Islet of Langerhans (tissue), 1 donor: ENCODE results near the gene NPTX1.
"Not testable (repeated sequence)": the region's sequence is repeated elsewhere in the genome, so short reads cannot be mapped to it uniquely, and the experiment has no call there.

ENCODE experiments used
- FAIRE-seq: peaks from one replicate; lab custom pipeline; 2011; peaks lifted over from hg19 to GRCh38; lab: Jason Lieb, UNC

NPTX1 gene

GRCh38 chr17:80475910-80476876 lies at the start of gene NPTX1:
TSS of gene NPTX1 (minus strand) at chr17:80476607. CDS start at chr17:80476446, 161 bp downstream.
- no peak for FAIRE-seq

DNA sequence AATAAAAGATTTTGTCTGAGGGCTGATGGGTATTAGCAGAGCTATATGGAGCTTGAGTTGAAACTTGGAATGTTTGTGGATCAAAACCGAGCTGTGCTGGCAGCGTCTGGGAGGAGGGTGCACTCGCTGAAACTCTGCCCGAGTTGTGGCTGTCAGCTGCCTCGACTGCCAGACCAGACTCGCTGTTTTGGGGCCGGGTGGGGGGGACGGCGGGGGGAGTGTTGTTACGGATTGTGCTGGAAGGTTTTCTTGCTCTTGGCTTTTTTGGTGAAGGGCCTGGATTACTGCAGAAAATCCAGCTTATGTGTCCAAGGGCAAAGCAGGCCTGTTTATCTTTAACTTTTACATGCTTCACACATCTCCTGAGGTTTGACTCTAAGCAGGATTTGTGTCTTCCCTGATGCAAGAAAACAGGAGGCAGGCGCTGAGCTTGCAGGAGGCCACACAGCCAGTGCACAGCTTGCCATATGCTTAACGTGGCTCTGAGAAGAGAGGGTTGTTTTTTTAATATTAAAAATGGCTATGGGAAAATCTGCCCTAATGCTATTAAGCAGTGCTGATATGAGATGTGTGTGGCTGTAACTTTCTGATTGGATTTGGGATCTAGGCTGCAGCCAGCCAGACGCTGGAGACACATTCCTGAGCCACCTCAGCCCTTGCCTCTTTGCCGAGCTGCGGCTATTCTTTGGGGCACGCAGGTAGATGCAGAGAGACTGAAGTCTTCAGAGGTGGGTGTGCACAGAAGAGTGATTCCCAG lies 47.7 kb upstream of the NPTX1 start:
- FAIRE-seq: no peak

DNA sequence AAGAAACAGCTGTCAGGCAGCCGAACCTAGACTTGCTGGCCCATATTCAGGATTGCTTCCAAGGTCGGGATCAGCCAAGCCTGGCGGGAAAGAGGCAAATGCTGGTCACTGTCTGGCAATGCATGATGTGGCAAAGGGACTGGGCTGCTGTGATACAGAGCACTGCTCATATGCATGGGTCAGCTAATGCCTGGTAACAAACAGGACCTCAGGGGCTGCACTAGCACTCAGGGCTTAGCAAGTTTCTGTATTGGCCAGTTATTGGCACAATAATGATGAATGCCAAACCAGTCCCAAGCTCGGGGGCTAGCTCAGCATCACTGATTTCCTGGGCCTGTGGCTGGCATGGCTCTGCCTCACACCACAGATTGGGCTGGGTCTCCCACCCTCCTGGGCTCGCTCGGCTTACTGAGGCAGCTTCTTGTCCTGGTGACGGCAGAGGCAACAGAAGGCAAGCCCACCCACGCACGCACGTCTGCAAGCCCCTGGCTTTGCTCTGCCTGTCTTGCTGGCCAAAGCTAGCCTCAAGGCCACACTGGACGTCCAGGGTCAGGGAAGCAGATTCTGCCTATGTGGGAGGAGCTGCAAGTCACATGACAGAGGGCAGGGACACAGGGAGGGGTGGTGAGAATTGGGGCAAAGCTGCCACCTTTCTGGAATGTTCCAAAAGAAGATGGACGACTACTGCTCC lies 46.8 kb upstream of the NPTX1 start:
- no peak for FAIRE-seq

- FAIRE-seq: no peak
These were observed 44.5 kb upstream of the NPTX1 start for GRCh38 chr17:80520810-80521455.

DNA sequence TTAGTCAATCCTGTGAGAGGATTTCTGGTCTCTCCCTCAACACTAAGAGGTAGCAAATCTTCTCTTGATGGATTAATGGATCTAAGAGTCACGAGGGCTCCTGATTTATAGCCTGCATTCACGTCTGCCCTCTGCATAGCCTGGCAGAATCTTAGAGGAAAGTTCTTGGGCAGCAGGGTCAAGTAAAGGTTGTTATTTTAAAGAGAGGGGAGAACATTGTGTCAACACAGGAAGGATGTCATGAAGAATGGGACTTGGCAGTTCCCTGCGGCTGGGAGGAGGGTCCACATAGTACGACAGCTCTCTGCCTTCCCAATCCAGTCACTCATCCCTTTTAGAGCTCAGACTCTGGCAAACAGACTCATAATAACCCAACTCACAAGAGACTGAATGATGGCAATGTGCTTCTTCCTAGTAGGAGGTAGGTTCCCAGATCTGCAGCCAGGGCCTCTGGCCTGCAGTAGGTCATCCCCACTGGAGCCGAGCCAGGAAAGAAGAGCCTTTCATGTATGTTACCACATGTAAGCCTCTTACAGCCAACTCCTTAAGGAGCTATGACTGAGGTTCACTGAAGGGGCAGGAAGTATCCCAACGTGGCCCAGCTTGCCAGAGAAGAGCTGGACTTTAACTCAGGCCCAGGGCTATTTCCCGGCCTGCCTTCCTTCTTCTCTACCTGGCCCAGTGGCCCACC lies 42.8 kb upstream of the NPTX1 start:
- no peak for FAIRE-seq

- FAIRE-seq: no peak
These were observed 42.0 kb upstream of the NPTX1 start for GRCh38 chr17:80518392-80518791.

GRCh38 chr17:80517641-80518040 lies 41.2 kb upstream of the NPTX1 start:
- FAIRE-seq: no peak

DNA sequence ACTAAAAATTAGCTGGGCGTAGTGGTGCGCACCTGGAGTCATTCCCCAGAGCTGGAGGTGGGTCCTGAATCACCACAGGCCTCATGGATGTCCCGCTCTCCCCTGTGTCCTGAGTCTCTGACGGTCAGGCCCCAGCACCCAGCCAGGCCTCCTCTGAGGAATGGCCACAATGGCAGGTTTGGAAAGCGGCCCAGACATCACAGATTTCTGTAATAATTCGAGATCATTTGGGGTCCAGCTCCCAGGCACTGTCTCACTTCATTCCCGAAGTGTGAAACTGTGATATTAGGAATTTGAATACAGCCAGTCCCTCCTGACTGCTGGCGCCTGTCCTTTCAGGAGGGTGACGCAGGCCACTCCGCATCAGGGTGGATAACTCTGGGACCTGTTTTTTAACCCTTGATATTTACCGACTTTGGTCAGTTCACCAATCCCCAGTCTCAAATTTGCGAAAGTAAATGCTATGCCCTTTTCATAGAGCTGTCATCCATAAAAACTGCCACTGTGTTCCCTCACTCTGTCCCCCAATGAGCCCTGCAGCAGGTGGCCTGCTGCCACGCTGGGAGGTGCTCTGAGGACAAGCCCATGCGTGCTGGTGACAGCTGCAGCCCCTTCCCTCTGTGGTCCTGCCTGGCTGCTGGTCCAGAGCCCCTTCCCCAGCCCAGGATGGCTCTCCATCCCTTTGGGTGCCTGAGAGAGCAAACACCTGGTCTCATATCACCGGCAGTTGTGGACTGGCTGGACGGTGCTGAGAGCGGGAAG lies 39.9 kb upstream of the NPTX1 start:
- no peak for FAIRE-seq

- no peak for FAIRE-seq
These were observed 37.5 kb upstream of the NPTX1 start for GRCh38 chr17:80513892-80514291.

- no peak for FAIRE-seq
These were observed 36.8 kb upstream of the NPTX1 start for GRCh38 chr17:80513201-80513600.

- no peak for FAIRE-seq
These were observed 35.8 kb upstream of the NPTX1 start for GRCh38 chr17:80512233-80512632.

- FAIRE-seq: no peak
These were observed 35.1 kb upstream of the NPTX1 start for GRCh38 chr17:80511222-80512180.

- FAIRE-seq: no peak
These were observed 34.4 kb upstream of the NPTX1 start for GRCh38 chr17:80510772-80511171.

DNA sequence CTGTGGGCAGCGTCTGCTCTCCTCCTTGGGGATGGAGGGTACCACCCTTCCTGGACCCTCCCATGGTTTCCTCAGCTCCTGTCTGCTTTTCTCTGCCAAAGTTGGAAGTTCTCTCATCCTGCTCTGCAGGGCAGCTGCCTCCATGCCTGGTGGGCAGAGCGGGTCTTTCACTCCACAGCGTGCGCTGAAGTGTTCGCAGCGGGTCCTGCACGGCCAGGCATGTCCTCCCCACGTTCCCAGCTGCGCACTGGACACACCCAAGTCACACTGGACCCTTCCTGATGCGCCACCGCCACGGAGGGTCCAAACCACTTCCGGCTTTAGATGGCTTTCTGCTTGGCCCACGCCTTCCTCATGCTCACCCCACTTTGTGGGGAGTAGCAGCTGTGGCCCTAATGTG lies 33.7 kb upstream of the NPTX1 start:
- no peak for FAIRE-seq

DNA sequence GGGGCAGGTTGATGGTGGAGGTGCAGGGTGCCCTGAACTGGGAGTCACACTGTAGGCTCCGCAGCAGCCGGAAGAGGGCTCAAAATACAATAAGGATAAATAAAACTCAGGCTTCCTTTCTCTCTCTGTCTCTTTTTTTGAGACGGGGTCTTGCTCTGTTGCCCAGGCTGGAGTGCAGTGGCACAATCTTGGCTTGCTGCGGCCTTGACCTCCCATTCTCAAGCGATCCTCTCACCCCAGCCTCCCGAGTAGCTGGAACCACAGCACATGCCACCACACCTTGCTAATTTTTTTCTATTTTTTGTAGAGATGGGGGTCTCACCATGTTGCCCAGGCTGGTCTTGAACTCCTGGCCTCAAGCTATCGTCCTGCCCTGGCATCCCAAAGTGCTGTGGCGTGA lies 32.9 kb upstream of the NPTX1 start:
- no peak for FAIRE-seq

DNA sequence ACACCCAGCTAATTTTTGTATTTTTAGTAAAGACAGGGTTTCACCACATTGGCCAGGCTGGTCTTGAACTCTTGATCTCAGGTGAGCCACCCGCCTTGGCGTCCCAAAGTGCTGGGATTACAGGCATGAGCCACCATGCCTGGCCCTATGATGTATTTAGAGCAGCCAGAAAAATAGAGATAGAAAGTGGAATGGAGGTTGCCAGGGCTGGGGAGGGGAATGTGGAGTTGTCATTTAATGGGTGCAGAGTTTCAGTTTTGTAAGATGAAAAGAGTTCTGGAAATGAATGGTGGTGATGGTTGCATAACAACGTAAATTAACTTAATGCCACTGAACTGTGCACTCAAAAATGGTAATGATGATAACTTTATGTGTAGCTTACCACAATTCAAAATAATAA lies 31.6 kb upstream of the NPTX1 start:
- no peak for FAIRE-seq

DNA sequence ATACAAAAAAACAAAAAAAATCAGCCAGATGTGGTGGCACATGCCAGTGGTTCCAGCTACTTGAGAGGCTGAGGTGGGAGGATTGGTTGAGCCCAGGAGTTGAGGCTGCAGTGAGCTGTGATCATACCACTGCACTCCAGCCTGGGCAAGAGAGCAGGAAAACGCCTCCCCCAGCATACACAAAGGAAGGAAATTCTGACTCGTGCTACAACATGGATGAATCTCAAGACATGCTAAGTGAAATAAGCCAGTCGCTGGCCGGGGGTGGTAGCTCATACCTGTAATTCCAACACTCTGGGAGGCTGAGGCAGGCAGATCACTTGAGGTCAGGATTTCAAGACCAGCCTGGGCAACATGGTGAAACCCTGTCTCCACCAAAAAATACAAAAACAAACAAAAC lies 30.8 kb upstream of the NPTX1 start:
- FAIRE-seq: not testable (repeated sequence)

- FAIRE-seq: no peak
These were observed 28.4 kb upstream of the NPTX1 start for GRCh38 chr17:80504686-80505413.

DNA sequence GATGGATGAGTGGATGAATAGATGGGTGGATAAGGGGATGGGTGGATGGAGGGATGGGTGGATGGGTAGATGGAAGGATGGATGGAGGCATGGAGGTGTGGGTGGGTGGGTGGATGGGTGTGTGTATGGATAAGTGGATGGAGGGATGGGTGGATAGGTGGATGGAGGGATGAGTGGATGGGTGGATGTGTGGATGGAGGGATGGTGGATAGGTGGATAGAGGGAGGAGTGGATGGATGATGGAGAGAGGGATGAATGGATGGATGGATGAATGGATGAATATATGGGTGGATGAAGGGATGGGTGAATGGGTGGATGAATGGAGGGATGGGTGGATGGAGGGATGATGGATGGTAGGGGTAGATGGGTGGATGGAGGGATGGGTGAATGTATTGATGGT lies 27.5 kb upstream of the NPTX1 start:
- FAIRE-seq: no peak
